Ishikawa (cell line): ENCODE data around the gene IMMP1L.

Source experiments
- CEBPB ChIP-seq: IDR thresholded peaks from 2 replicates; pipeline ENCODE4 v1.6.1; 2012
- CREB1 ChIP-seq: IDR thresholded peaks from 2 replicates; pipeline ENCODE4 v1.6.1; 2012; ENCODE audit warnings: low read depth
- EGR1 ChIP-seq: IDR thresholded peaks from 2 replicates; pipeline ENCODE4 v1.6.1; 2012
- EP300 ChIP-seq: IDR thresholded peaks from 2 replicates; pipeline ENCODE4 v1.6.1; 2012; ENCODE audit warnings: borderline replicate concordance
- TEAD4 ChIP-seq: IDR thresholded peaks from 2 replicates; pipeline ENCODE4 v1.6.1; 2012
- YY1 ChIP-seq: IDR thresholded peaks from 2 replicates; pipeline ENCODE4 v1.6.1; 2012; ENCODE audit warnings: low read depth
- ZBTB7A ChIP-seq: IDR thresholded peaks from 2 replicates; pipeline ENCODE4 v1.6.1; 2012; ENCODE audit warnings: low read depth
- TF ChIP-seq, protein P1 (sequence below): IDR thresholded peaks from 2 replicates; pipeline ENCODE4 v1.6.1; 2012; ENCODE audit warnings: low read depth, mild to moderate bottlenecking

IMMP1L gene

DNA sequence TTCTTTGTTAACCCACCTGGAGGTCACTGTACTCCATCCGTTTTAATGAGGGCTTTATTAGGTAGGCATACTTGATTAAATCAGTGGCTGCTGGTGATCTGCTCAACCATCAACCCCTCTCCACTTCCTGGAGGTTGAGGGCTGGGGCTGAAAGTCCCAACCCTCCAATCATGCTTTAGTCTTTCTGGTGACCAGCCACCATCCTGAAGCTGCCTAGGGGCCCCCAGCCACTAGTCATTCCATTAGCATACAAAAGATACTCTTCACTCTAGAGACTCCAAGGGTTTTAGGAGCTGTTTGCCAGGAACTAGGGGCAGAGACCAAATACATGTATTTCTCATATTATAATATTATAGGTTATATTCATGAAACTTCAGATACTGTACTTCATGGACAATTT is 126.3 kb downstream of the IMMP1L start:
- TF ChIP-seq YY1 (no peak), CEBPB (no peak), ZBTB7A (no peak), EGR1 (no peak), EP300 (no peak), CREB1 (no peak), TEAD4 (no peak)
- TF ChIP-seq, protein P1, sequence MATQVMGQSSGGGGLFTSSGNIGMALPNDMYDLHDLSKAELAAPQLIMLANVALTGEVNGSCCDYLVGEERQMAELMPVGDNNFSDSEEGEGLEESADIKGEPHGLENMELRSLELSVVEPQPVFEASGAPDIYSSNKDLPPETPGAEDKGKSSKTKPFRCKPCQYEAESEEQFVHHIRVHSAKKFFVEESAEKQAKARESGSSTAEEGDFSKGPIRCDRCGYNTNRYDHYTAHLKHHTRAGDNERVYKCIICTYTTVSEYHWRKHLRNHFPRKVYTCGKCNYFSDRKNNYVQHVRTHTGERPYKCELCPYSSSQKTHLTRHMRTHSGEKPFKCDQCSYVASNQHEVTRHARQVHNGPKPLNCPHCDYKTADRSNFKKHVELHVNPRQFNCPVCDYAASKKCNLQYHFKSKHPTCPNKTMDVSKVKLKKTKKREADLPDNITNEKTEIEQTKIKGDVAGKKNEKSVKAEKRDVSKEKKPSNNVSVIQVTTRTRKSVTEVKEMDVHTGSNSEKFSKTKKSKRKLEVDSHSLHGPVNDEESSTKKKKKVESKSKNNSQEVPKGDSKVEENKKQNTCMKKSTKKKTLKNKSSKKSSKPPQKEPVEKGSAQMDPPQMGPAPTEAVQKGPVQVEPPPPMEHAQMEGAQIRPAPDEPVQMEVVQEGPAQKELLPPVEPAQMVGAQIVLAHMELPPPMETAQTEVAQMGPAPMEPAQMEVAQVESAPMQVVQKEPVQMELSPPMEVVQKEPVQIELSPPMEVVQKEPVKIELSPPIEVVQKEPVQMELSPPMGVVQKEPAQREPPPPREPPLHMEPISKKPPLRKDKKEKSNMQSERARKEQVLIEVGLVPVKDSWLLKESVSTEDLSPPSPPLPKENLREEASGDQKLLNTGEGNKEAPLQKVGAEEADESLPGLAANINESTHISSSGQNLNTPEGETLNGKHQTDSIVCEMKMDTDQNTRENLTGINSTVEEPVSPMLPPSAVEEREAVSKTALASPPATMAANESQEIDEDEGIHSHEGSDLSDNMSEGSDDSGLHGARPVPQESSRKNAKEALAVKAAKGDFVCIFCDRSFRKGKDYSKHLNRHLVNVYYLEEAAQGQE, result no peak
